Measurements from ENCODE around the gene BRWD1. TPM values are rescaled to one million over a fixed set of nuclear protein-coding genes. Genes with fewer than 3 reads are reported as not detected.

Gene BRWD1
- total RNA-seq, 4 donors from 2014 or later, result 65.3 to 99.4 (median 87.7) TPM

DNA sequence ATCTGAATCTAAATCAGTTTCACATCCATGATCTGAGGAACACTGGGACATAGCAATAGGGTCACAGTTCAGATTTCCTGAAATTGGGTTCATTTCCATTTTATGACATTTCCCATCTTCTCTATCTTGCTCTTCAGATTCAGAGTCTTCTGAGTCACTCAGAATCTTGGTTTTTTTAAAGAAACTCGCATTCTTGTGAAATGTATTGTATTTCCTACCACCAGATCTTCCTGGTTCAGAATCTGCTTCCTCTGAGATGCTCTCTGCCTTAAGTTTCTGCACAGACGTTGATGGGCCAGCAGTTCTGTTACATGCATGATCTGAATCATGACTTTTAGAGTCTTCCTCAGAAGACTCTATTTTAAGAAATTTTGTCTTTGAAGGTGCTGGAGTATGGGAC, 114.6 kb downstream of the BRWD1 start:
- peaks cover 0 to 71% (median 14%) of the 10 kb centered on the region in 3 donors for H3K36me3 ChIP-seq
- WGBS, 2 donors, result 69 to 81% methylated on average over 2 of the region's 2 CpGs
- DNase-seq (ENCODE audit: low spot score in 2 of 2), result no peak

DNA sequence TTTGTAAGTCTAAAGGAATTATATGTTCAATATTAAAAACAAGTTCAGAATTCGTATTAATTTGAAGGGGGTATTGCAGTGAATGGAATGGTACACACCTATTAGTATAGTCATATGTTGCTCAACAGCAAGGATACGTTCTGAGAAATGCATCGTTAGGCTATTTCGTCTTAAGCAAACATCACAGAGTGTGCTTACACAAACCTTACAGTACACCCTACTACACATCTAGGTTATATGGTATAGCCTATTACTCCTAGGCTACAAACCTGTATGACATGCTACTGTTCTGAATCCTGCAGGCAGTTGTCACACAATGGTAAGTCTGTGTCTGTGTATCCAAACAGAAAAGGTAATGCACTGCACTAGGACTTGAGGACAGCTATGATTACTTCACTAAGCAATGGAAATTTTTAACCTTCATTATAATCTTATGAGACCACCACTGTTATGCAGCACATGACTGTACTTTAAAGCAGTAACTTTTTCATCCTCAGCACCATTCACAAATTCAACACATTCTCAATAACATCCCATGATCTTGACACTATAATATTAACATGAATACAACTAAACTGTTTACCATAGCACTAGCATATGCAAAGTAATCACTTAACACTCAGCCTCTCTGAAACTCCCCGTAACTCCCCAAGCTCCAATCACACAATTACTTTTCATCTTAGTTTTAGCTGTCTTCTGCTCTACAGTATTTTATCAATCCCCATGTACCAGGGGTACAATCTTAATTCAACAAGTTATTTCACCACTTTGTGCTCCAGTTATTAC, 115.8 kb downstream of the BRWD1 start:
- H3K4me1 ChIP-seq, result no peaks in the 10 kb centered on the region
- H3K4me3 ChIP-seq, result no peak overlapping the region
- DNase-seq (ENCODE audit: low spot score in 2 of 2), result no peak
- H3K36me3 ChIP-seq, result peaks cover 0 to 67% (median 14%) of the 10 kb centered on the region in 3 donors
- H3K9me3 ChIP-seq, result no peaks in the 10 kb centered on the region
- no peak overlapping the region for H3K27ac ChIP-seq
- 87 to 92% methylated on average over 5 of the region's 5 CpGs for WGBS, 2 donors
- no peak for TF ChIP-seq EP300 (IDR thresholded peaks at IDR 0.05)
- no peaks in the 10 kb centered on the region for H3K27me3 ChIP-seq

More for the DNA sequence above, 114.6 kb downstream of the BRWD1 start:
- H3K4me3 ChIP-seq, result no peak overlapping the region
- H3K27me3 ChIP-seq, result no peaks in the 10 kb centered on the region
- no peaks in the 10 kb centered on the region for H3K9me3 ChIP-seq
- no peaks in the 10 kb centered on the region for H3K4me1 ChIP-seq
- H3K27ac ChIP-seq, result no peak overlapping the region
- TF ChIP-seq, protein P1, sequence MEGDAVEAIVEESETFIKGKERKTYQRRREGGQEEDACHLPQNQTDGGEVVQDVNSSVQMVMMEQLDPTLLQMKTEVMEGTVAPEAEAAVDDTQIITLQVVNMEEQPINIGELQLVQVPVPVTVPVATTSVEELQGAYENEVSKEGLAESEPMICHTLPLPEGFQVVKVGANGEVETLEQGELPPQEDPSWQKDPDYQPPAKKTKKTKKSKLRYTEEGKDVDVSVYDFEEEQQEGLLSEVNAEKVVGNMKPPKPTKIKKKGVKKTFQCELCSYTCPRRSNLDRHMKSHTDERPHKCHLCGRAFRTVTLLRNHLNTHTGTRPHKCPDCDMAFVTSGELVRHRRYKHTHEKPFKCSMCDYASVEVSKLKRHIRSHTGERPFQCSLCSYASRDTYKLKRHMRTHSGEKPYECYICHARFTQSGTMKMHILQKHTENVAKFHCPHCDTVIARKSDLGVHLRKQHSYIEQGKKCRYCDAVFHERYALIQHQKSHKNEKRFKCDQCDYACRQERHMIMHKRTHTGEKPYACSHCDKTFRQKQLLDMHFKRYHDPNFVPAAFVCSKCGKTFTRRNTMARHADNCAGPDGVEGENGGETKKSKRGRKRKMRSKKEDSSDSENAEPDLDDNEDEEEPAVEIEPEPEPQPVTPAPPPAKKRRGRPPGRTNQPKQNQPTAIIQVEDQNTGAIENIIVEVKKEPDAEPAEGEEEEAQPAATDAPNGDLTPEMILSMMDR (IDR thresholded peaks at IDR 0.05), result no peak
- TF ChIP-seq POLR2A (IDR thresholded peaks at IDR 0.05), result no peak
- TF ChIP-seq EP300 (IDR thresholded peaks at IDR 0.05), result no peak

DNA sequence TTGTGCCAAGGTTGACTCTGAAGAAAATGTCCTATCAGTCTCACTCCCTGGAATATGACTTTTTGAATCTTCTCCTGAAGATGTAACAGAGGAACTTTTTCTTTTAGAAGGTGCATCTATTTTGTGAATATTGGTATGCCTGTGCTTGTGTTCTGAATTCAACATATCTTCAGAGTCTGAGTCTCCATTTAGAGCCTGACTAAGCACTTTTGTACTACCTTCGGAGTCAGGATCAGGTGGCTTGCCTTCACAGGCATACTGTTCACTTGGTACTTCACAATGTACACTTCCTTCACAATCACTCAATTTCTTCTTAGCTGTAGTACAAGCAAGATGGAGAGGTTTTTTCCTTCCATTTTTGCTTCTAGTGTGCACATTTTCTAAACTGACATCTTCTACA, 116.6 kb downstream of the BRWD1 start:
- H3K4me1 ChIP-seq, result no peaks in the 10 kb centered on the region
- DNase-seq (ENCODE audit: low spot score in 2 of 2), result no peak
- peaks cover 0 to 59% (median 14%) of the 10 kb centered on the region in 3 donors for H3K36me3 ChIP-seq
- no peaks in the 10 kb centered on the region for H3K27me3 ChIP-seq
- H3K4me3 ChIP-seq, result no peak overlapping the region
- H3K27ac ChIP-seq, result no peak overlapping the region
- TF ChIP-seq, protein P1 (IDR thresholded peaks at IDR 0.05), result no peak
- TF ChIP-seq POLR2A (IDR thresholded peaks at IDR 0.05), result no peak
- no peak for TF ChIP-seq EP300 (IDR thresholded peaks at IDR 0.05)
- 92 to 96% methylated on average over 1 of the region's 1 CpG for WGBS, 2 donors
- no peaks in the 10 kb centered on the region for H3K9me3 ChIP-seq

DNA sequence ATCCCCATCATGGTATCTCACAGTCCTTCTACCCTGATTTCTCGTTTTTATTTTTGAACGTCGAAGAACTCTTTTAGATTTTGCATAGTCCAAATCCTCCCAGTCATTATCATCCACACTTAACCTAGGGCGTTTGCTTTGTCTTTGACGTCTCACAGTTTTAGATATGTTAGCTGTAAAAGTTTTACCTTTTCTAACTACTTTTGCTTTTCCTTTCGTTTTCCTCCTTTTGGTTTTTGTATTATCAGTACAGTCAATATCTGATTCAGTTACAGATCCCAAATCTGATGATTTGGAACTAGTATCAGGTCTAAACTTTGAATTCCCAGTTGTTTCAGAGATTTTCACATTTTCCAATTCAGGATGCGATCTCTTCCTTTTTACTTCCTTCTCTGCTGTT, 117.1 kb downstream of the BRWD1 start:
- TF ChIP-seq EP300 (IDR thresholded peaks at IDR 0.05), result no peak
- no peak for TF ChIP-seq POLR2A (IDR thresholded peaks at IDR 0.05)
- TF ChIP-seq, protein P1 (IDR thresholded peaks at IDR 0.05), result no peak
- Histone ChIP-seq H3K27me3 (no peaks in the 10 kb centered on the region), H3K9me3 (no peaks in the 10 kb centered on the region), H3K4me1 (no peaks in the 10 kb centered on the region), H3K4me3 (no peak overlapping the region), H3K27ac (no peak overlapping the region), H3K36me3 (peaks cover 0 to 54% (median 14%) of the 10 kb centered on the region in 3 donors)
- DNase-seq (ENCODE audit: low spot score in 2 of 2), result no peak
- 90 to 93% methylated on average over 7 of the region's 7 CpGs for WGBS, 2 donors

DNA sequence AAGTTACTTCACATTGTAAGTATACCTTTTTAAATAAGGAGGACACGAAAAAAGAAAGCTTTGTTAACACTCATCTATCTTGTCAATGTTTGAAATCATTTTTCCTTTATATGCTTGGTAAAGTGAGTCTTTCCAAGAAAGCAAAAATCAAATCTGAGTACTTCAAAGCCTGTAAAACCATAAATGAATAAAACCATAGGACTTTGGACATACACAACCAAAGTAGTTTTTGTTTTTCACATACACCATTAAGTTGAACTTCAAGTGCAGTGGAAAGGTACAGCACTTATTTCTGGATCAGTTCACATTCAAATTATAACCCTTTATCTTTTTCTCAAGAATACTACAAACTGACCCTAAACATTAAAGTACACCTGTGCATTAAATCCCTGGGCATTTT, 120.1 kb downstream of the BRWD1 start:
- WGBS, 2 donors, result 91 to 93% methylated on average over 1 of the region's 1 CpG
- Histone ChIP-seq H3K9me3 (no peaks in the 10 kb centered on the region), H3K4me3 (no peak overlapping the region), H3K27me3 (no peaks in the 10 kb centered on the region), H3K36me3 (peaks cover 0 to 26% (median 4%) of the 10 kb centered on the region in 3 donors), H3K4me1 (peaks cover 0 to 5% (median 0%) of the 10 kb centered on the region in 4 donors), H3K27ac (no peak overlapping the region)
- no peak for DNase-seq (ENCODE audit: low spot score in 2 of 2)
- TF ChIP-seq EP300 (IDR thresholded peaks at IDR 0.05) (no peak), POLR2A (IDR thresholded peaks at IDR 0.05) (no peak)
- TF ChIP-seq, protein P1 (IDR thresholded peaks at IDR 0.05), result no peak
